Endothelial cell of umbilical vein (primary cell): ENCODE results near the gene GCSH. TPM values are rescaled to one million over a fixed set of nuclear protein-coding genes. Genes with fewer than 3 reads are reported as not detected.

Source experiments
- BruUV-seq: library from RNA; stranded (reverse); fragments of 400-500 nt; replicated peaks from 2 replicates; lab custom pipeline; 2021; lab: Mats Ljungman, UMichigan
- CTCF ChIA-PET: fragments of 300-600, 350-600 bp; sonication (Branson Sonifier 250); formaldehyde crosslinking; loops from one replicate; lab custom pipeline; 2021; ENCODE audit warnings: antibody characterized with exemption, inconsistent platforms; lab: Charles Lee
- POLR2A ChIA-PET: fragments of 300-600, 350-600 bp; sonication (Branson Sonifier 250); formaldehyde crosslinking; loops from one replicate; lab custom pipeline; 2021; ENCODE audit warnings: antibody characterized with exemption, inconsistent platforms; lab: Charles Lee
- DNase-seq: peaks from one replicate; pipeline ENCODE4 v3.0.0-alpha.2; 2011; ENCODE audit warnings: low read depth, low spot score
- FAIRE-seq: peaks from 2 replicates; lab custom pipeline; 2011; peaks lifted over from hg19 to GRCh38; lab: Jason Lieb, UNC
- H2AFZ ChIP-seq: 2 replicates; pipeline ENCODE4 v1.6.0; 2012; ENCODE audit warnings: low read depth, low read length, control low read depth, inconsistent platforms
- H3K27ac ChIP-seq: 2 replicates; pipeline ENCODE4 v1.5.1; 2011; ENCODE audit warnings: low read depth, mild to moderate bottlenecking, control low read depth, low read length, moderate library complexity; ENCODE audit not compliant: insufficient read depth
- H3K27me3 ChIP-seq, 2 experiments: 2 replicates each; pipeline versions ENCODE4 v1.6.0 to v1.6.1; 2011; ENCODE audit warnings: low read length in 2 of 2, mixed read lengths in 1 of 2; ENCODE audit not compliant: control insufficient read depth in 2 of 2, insufficient read depth in 2 of 2
- H3K36me3 ChIP-seq, 2 experiments: 2 replicates in 1 of 2; 3 replicates in 1 of 2; pipeline ENCODE4 v1.5.1; 2011; ENCODE audit warnings: low read length in 2 of 2, mild to moderate bottlenecking in 1 of 2, moderate library complexity in 1 of 2; ENCODE audit not compliant: control insufficient read depth in 2 of 2, insufficient read depth in 2 of 2; ENCODE audit errors: extremely low read depth in 1 of 2
- H3K4me1 ChIP-seq: 3 replicates; pipeline ENCODE4 v1.5.1; 2011; ENCODE audit warnings: mild to moderate bottlenecking, low read length; ENCODE audit not compliant: control insufficient read depth, insufficient read depth; ENCODE audit errors: extremely low read depth
- H3K4me2 ChIP-seq: 2 replicates; pipeline ENCODE4 v1.6.1; 2011; ENCODE audit warnings: low read length, control low read depth, mixed read lengths; ENCODE audit not compliant: insufficient read depth
- H3K4me3 ChIP-seq, 3 experiments: fragments of 200-600 bp in 1 of 3; sonication (generic), shearing (Covaris generic) in 1 of 3; replicated peaks in 1 of 3; 2 replicates each; pipeline ENCODE4 v1.5.1; 2011 to 2016; ENCODE audit warnings: control low read depth in 3 of 3, low read length in 3 of 3, mild to moderate bottlenecking in 2 of 3, inconsistent platforms in 1 of 3, low read depth in 1 of 3, moderate library complexity in 1 of 3; ENCODE audit not compliant: insufficient read depth in 1 of 3
- H3K79me2 ChIP-seq: 2 replicates; pipeline ENCODE4 v1.6.0; 2012; ENCODE audit warnings: low read length, inconsistent platforms; ENCODE audit not compliant: control insufficient read depth, insufficient read depth
- H3K9ac ChIP-seq: replicated peaks from 2 replicates; pipeline ENCODE3; 2011; ENCODE audit warnings: low read length, control low read depth; ENCODE audit not compliant: insufficient read depth; ENCODE audit errors: extremely low read depth
- H3K9me1 ChIP-seq: replicated peaks from 3 replicates; pipeline ENCODE4 v1.6.0; 2011; ENCODE audit warnings: mild to moderate bottlenecking, low read length; ENCODE audit not compliant: control insufficient read depth, insufficient read depth; ENCODE audit errors: extremely low read depth
- H3K9me3 ChIP-seq: replicated peaks from 2 replicates; pipeline ENCODE4 v1.5.1; 2012; ENCODE audit warnings: low read length, inconsistent platforms; ENCODE audit not compliant: control insufficient read depth, insufficient read depth
- H4K20me1 ChIP-seq: replicated peaks from 2 replicates; pipeline ENCODE3; 2011; ENCODE audit warnings: mild to moderate bottlenecking, low read length; ENCODE audit not compliant: control insufficient read depth, insufficient read depth; ENCODE audit errors: extremely low read depth
- CTCF ChIP-seq, 2 donors: IDR thresholded peaks; 1 replicate in 1 of 2; 2 replicates in 1 of 2; pipeline ENCODE4 v1.5.1; 2011; ENCODE audit warnings: low read length in 2 of 2, mild to moderate bottlenecking in 2 of 2, moderate library complexity in 2 of 2, control low read depth in 1 of 2, inconsistent platforms in 1 of 2, low read depth in 1 of 2; ENCODE audit not compliant: insufficient read depth in 1 of 2; ENCODE audit errors: extremely low read depth in 1 of 2
- EZH2 ChIP-seq: IDR thresholded peaks from 2 replicates; pipeline ENCODE4 v1.6.1; 2012; ENCODE audit warnings: borderline replicate concordance, low read depth, mild to moderate bottlenecking, moderate library complexity, low read length, inconsistent platforms; ENCODE audit not compliant: severe bottlenecking
- FOS ChIP-seq: IDR thresholded peaks from 2 replicates; pipeline ENCODE4 v1.6.1; 2011; ENCODE audit warnings: mild to moderate bottlenecking, low read length, moderate library complexity, borderline replicate concordance; ENCODE audit not compliant: insufficient read depth
- GATA2 ChIP-seq: IDR thresholded peaks from 2 replicates; pipeline ENCODE4 v1.7.0; 2011; ENCODE audit warnings: low read depth, mild to moderate bottlenecking, moderate library complexity, mixed read lengths, low read length; ENCODE audit not compliant: insufficient read length, insufficient read depth
- JUN ChIP-seq: IDR thresholded peaks from 2 replicates; pipeline ENCODE4 v1.6.1; 2011; ENCODE audit warnings: borderline replicate concordance, low read depth; ENCODE audit not compliant: insufficient read length, insufficient read depth
- MAX ChIP-seq: IDR thresholded peaks from 2 replicates; pipeline ENCODE4 v1.6.1; 2011; ENCODE audit not compliant: insufficient read depth, insufficient read length
- MYC ChIP-seq: IDR thresholded peaks from one replicate; pipeline ENCODE4 v1.6.1; 2011; ENCODE audit warnings: mild to moderate bottlenecking, low read depth, low read length
- POLR2A ChIP-seq: IDR thresholded peaks from 2 replicates; pipeline ENCODE4 v1.6.1; 2012; ENCODE audit warnings: low read depth, mild to moderate bottlenecking, control low read depth, low read length
- POLR2AphosphoS5 ChIP-seq: IDR thresholded peaks from 2 replicates; pipeline ENCODE4 v1.6.1; 2012; ENCODE audit warnings: low read depth, mild to moderate bottlenecking, control low read depth, low read length, moderate library complexity; ENCODE audit not compliant: insufficient read depth
- dilution Hi-C: fragments of 300-500 bp; cut with MboI; formaldehyde crosslinking; loops from one replicate; pipeline ENCODE4 v1.15.0; 2019; ENCODE audit warnings: low sequenced_read_pairs; ENCODE audit not compliant: extremely low pct_ligation_motif_present
- intact Hi-C: fragments of 100-400 bp; cut with micrococcal nuclease; formaldehyde crosslinking; loops from one replicate; pipeline ENCODE4 v1.10.0; 2022
- polyA plus RNA-seq, 4 experiments: library from polyadenylated mRNA; depleted of rRNA in 3 of 4; stranded (reverse) in 3 of 4; unstranded in 1 of 4; fragments of >200 nt; gene quantifications; 2 replicates each; pipeline versions ENCODE4 v1.2.1 to v1.2.3, GENCODE V29; 2011 to 2012; ENCODE audit warnings: missing spikeins in 1 of 4
- small RNA-seq: library from RNA; depleted of rRNA; stranded (forward); fragments of <200 nt; gene quantifications from one replicate; pipeline ENCODE3, GENCODE V24; 2012; ENCODE audit warnings: low replicate concordance, low read depth; ENCODE audit not compliant: insufficient read depth, insufficient read length
- total RNA-seq: library from RNA; stranded (reverse); gene quantifications from 2 replicates; pipeline ENCODE4 v1.2.3, GENCODE V29; 2021

Gene GCSH
- total and polyA plus RNA-seq, 2 donors (not counting 3 experiments of a cell fraction or from before 2014, with no cell fraction given): 6.9 to 31.1 TPM

- TF ChIP-seq POLR2AphosphoS5 (peak; percentile 85), MAX (no peak), EZH2 (no peak), JUN (no peak), MYC (no peak), GATA2 (no peak), FOS (no peak), CTCF (IDR thresholded peaks at IDR 0.05; ENCODE audit: extremely low read depth in 1 of 2, insufficient read depth in 1 of 2, low read depth in 1 of 2, low read length in 2 of 2) (peak; percentile 89 to 96), POLR2A (no peak)
- intact Hi-C loops: loop anchor here (1.0 to 5.0 kb wide), 5 partner anchors 28 to 703 kb away; partner anchors contain the start of genes C16orf46 and CENPN
- Histone ChIP-seq H2AFZ (peak within 1 kb of the TSS; percentile 81), H3K4me3 (peak within 1 kb of the TSS; percentile 61 to 69 (median 69)), H3K36me3 (peaks cover 0 to 5% of the 10 kb centered on the region in 2 experiments), H3K4me2 (peak within 1 kb of the TSS; percentile 81), H3K4me1 (peaks cover 11% of the 10 kb centered on the region), H3K9ac (peak within 1 kb of the TSS; percentile 84), H3K79me2 (peaks cover 30% of the 10 kb centered on the region), H3K27ac (peak within 1 kb of the TSS; percentile 61), H3K9me3 (no peaks in the 10 kb centered on the region), H3K9me1 (no peaks in the 10 kb centered on the region), H4K20me1 (no peaks in the 10 kb centered on the region), H3K27me3 (no peaks in the 10 kb centered on the region)
- ChIA-PET POLR2A (no interaction called here), CTCF (interaction anchor here (0.6 to 5.3 kb wide), 56 partner anchors 9 to 839 kb away, joined by 3 to 36 read pairs (median 5); partner anchors contain the start of genes C16orf46, CENPN and CMC2)
- BruUV-seq: no TSS peak
- dilution Hi-C loops: no loop called here
- peak; percentile 77 for DNase-seq
- FAIRE-seq: peak; percentile 48
These were observed 60.7 kb downstream of the GCSH start, which contains the start of gene ATMIN for GRCh38 chr16:81035398-81035974. Gene ATMIN, plus strand, starts transcription at chr16:81035842. Its CDS starts 29 bp downstream, at chr16:81035871.

Small RNA genes lying within 50 kb of the gene (small RNA-seq; reads per million reads assigned to genes)
- gene AC092718.3 (not detected), gene RNU6-1191P (not detected)

Other genes starting within 250 kb of the GCSH start
- 96.6 and 97.8 TPM in 2 replicates for gene CMC2, start 89.5 kb downstream of the GCSH start, total RNA-seq
- gene CMC2, start 89.5 kb downstream of the GCSH start, polyA plus RNA-seq: 121 and 216 TPM in 2 replicates
- 52.4 and 53.4 TPM in 2 replicates for gene CENPN, start 89.2 kb downstream of the GCSH start, total RNA-seq
- 15.3 and 17.6 TPM in 2 replicates for gene CENPN, start 89.2 kb downstream of the GCSH start, polyA plus RNA-seq
- 22.4 and 25.3 TPM in 2 replicates for gene ATMIN, start 60.6 kb downstream of the GCSH start, total RNA-seq
- 15.0 and 15.8 TPM in 2 replicates for gene ATMIN, start 60.6 kb downstream of the GCSH start, polyA plus RNA-seq
- gene C16orf46, start 19.2 kb downstream of the GCSH start, total RNA-seq: 0.53 TPM in 1 of 2 replicates, not detected in the other
- 0.26 and 0.33 TPM in 2 replicates for gene C16orf46, start 19.2 kb downstream of the GCSH start, polyA plus RNA-seq
- gene BCO1, start 142.3 kb upstream of the GCSH start, total RNA-seq: not detected in 2 replicates
- not detected in 2 replicates for gene BCO1, start 142.3 kb upstream of the GCSH start, polyA plus RNA-seq
- gene GAN, start 218.6 kb upstream of the GCSH start, total RNA-seq: 11.1 and 12.2 TPM in 2 replicates
- gene GAN, start 218.6 kb upstream of the GCSH start, polyA plus RNA-seq: 1.6 and 1.8 TPM in 2 replicates